HEK293 (cell line): Measurements from ENCODE around the gene ADAMTS2.

Source experiments
- CTCF ChIA-PET: fragments of 350-600 bp; formaldehyde crosslinking; extraction: SDS; loops from one replicate; lab custom pipeline; 2021; ENCODE audit warnings: antibody characterized with exemption; lab: Yijun Ruan, JAX
- POLR2A ChIA-PET: fragments of 300-600 bp; formaldehyde crosslinking; extraction: SDS; loops from one replicate; lab custom pipeline; 2020; ENCODE audit warnings: antibody characterized with exemption, inconsistent platforms; lab: Yijun Ruan, JAX
- H3K27ac ChIP-seq: fragments of 200-500 bp; sonication (Bioruptor generic); 2 replicates; pipeline ENCODE4 v1.5.1; 2014; ENCODE audit warnings: low read depth, low read length, control low read depth, inconsistent platforms; ENCODE audit errors: extremely low read depth
- H3K36me3 ChIP-seq, 2 experiments: fragments of 200-500 bp in 1 of 2; sonication (Bioruptor generic) in 1 of 2; 1 replicate in 1 of 2; 2 replicates in 1 of 2; pipeline ENCODE4 v1.5.1; 2014 to 2017; ENCODE audit warnings: inconsistent platforms in 2 of 2, low read length in 2 of 2; ENCODE audit not compliant: control insufficient read depth in 2 of 2, insufficient read depth in 1 of 2
- H3K4me1 ChIP-seq: fragments of 200-500 bp; sonication (Bioruptor generic); 2 replicates; pipeline ENCODE4 v1.5.1; 2014; ENCODE audit warnings: mild to moderate bottlenecking, low read length, inconsistent platforms; ENCODE audit not compliant: control insufficient read depth, insufficient read depth
- H3K4me3 ChIP-seq: 2 replicates; pipeline ENCODE4 v1.5.1; 2011; ENCODE audit warnings: low read depth, mild to moderate bottlenecking, control low read depth, low read length, moderate library complexity
- H3K9me3 ChIP-seq: fragments of 200-500 bp; sonication (Bioruptor generic); 2 replicates; pipeline ENCODE4 v1.5.1; 2014; ENCODE audit warnings: low read depth, low read length, inconsistent platforms; ENCODE audit not compliant: control insufficient read depth, insufficient read depth
- ELK4 ChIP-seq: IDR thresholded peaks from 2 replicates; pipeline ENCODE4 v1.6.1; 2011; ENCODE audit warnings: mild to moderate bottlenecking, low read depth, low read length, borderline replicate concordance
- HIC1 ChIP-seq: fragments of 450-650 bp; formaldehyde crosslinking; IDR thresholded peaks from 2 replicates; pipeline ENCODE4 v1.5.1; 2016; ENCODE audit warnings: missing biosample characterization, missing genetic modification characterization
- MZF1 ChIP-seq: fragments of 450-650 bp; formaldehyde crosslinking; IDR thresholded peaks from 2 replicates; pipeline ENCODE4 v1.5.1; 2017; ENCODE audit warnings: missing biosample characterization, missing genetic modification characterization, borderline replicate concordance
- ZBTB17 ChIP-seq: fragments of 450-650 bp; formaldehyde crosslinking; IDR thresholded peaks from 2 replicates; pipeline ENCODE4 v1.5.1; 2016; ENCODE audit warnings: missing biosample characterization, missing genetic modification characterization
- ZNF341 ChIP-seq: fragments of 450-650 bp; formaldehyde crosslinking; IDR thresholded peaks from 2 replicates; pipeline ENCODE4; 2016; ENCODE audit warnings: low read depth, missing biosample characterization, missing genetic modification characterization
- ZNF561 ChIP-seq: fragments of 450-650 bp; IDR thresholded peaks from 2 replicates; pipeline ENCODE4 v1.5.1; 2018; ENCODE audit warnings: missing biosample characterization, missing genetic modification characterization, borderline replicate concordance
- ZNF707 ChIP-seq: fragments of 450-650 bp; formaldehyde crosslinking; IDR thresholded peaks from 2 replicates; pipeline ENCODE4 v1.5.1; 2016; ENCODE audit warnings: missing biosample characterization, missing genetic modification characterization
- ZNF768 ChIP-seq: fragments of 450-650 bp; formaldehyde crosslinking; IDR thresholded peaks from 2 replicates; pipeline ENCODE4 v1.5.1; 2018; ENCODE audit warnings: missing biosample characterization, mild to moderate bottlenecking, missing genetic modification characterization
- ZSCAN18 ChIP-seq: fragments of 450-650 bp; formaldehyde crosslinking; IDR thresholded peaks from 2 replicates; pipeline ENCODE4 v1.5.1; 2016; ENCODE audit warnings: missing biosample characterization, missing genetic modification characterization
- ZSCAN23 ChIP-seq: fragments of 450-650 bp; formaldehyde crosslinking; IDR thresholded peaks from 2 replicates; pipeline ENCODE4 v1.5.1; 2016; ENCODE audit warnings: missing biosample characterization, missing genetic modification characterization
- TF ChIP-seq, protein P1 (sequence below): fragments of 450-650 bp; formaldehyde crosslinking; IDR thresholded peaks from 2 replicates; pipeline ENCODE4 v1.5.1; 2016; ENCODE audit warnings: missing biosample characterization, missing genetic modification characterization
- TF ChIP-seq, protein P2 (sequence below): sonication (generic); formaldehyde crosslinking; IDR thresholded peaks from 2 replicates; pipeline ENCODE4 v1.8.1; 2022; ENCODE audit warnings: mild to moderate bottlenecking, moderate library complexity, missing genetic modification reagents

ADAMTS2 gene

GRCh38 chr5:179319741-179320281 is 25.4 kb downstream of the ADAMTS2 start:
- no peak for TF ChIP-seq ZNF707 (tag by site-specific recombination)
- peak; percentile 44 for TF ChIP-seq ZBTB17 (tag by site-specific recombination)
- TF ChIP-seq, protein P1, sequence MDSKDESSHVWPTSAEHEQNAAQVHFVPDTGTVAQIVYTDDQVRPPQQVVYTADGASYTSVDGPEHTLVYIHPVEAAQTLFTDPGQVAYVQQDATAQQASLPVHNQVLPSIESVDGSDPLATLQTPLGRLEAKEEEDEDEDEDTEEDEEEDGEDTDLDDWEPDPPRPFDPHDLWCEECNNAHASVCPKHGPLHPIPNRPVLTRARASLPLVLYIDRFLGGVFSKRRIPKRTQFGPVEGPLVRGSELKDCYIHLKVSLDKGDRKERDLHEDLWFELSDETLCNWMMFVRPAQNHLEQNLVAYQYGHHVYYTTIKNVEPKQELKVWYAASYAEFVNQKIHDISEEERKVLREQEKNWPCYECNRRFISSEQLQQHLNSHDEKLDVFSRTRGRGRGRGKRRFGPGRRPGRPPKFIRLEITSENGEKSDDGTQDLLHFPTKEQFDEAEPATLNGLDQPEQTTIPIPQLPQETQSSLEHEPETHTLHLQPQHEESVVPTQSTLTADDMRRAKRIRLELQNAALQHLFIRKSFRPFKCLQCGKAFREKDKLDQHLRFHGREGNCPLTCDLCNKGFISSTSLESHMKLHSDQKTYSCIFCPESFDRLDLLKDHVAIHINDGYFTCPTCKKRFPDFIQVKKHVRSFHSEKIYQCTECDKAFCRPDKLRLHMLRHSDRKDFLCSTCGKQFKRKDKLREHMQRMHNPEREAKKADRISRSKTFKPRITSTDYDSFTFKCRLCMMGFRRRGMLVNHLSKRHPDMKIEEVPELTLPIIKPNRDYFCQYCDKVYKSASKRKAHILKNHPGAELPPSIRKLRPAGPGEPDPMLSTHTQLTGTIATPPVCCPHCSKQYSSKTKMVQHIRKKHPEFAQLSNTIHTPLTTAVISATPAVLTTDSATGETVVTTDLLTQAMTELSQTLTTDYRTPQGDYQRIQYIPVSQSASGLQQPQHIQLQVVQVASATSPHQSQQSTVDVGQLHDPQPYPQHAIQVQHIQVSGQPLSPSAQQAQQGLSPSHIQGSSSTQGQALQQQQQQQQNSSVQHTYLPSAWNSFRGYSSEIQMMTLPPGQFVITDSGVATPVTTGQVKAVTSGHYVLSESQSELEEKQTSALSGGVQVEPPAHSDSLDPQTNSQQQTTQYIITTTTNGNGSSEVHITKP (tag by site-specific recombination): no peak
- TF ChIP-seq, protein P2, sequence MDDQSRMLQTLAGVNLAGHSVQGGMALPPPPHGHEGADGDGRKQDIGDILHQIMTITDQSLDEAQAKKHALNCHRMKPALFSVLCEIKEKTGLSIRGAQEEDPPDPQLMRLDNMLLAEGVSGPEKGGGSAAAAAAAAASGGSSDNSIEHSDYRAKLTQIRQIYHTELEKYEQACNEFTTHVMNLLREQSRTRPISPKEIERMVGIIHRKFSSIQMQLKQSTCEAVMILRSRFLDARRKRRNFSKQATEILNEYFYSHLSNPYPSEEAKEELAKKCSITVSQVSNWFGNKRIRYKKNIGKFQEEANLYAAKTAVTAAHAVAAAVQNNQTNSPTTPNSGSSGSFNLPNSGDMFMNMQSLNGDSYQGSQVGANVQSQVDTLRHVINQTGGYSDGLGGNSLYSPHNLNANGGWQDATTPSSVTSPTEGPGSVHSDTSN: no peak
- POLR2A ChIA-PET: no interaction called here
- no peaks in the 10 kb centered on the region for H3K4me1 ChIP-seq
- no peak overlapping the region for H3K4me3 ChIP-seq
- no peaks in the 10 kb centered on the region for H3K9me3 ChIP-seq
- H3K27ac ChIP-seq: no peak overlapping the region
- no peaks in the 10 kb centered on the region for H3K36me3 ChIP-seq
- CTCF ChIA-PET: no interaction called here

- Histone ChIP-seq H3K4me1 (no peaks in the 10 kb centered on the region), H3K36me3 (no peaks in the 10 kb centered on the region), H3K27ac (no peak overlapping the region), H3K4me3 (no peak overlapping the region), H3K9me3 (no peaks in the 10 kb centered on the region)
- POLR2A ChIA-PET: no interaction called here
- CTCF ChIA-PET: no interaction called here
- no peak for TF ChIP-seq ZNF561
- TF ChIP-seq ZNF768 (tag by site-specific recombination): no peak
- no peak for TF ChIP-seq HIC1 (tag by site-specific recombination)
- TF ChIP-seq MZF1 (tag by site-specific recombination): no peak
- TF ChIP-seq ZSCAN23: no peak
- no peak for TF ChIP-seq ZSCAN18 (tag by site-specific recombination)
- TF ChIP-seq ELK4: no peak
- TF ChIP-seq ZNF341: no peak
Measured at GRCh38 chr5:179319123-179319522, 26.1 kb downstream of the ADAMTS2 start.
